HG03521 (cell line): Measurements from ENCODE around the gene KBTBD8.

Experiments
- ATAC-seq: cut with Tn5 transposase; IDR thresholded peaks from one replicate; pipeline ENCODE4 v1.9.1; 2021; ENCODE audit warnings: mild to moderate bottlenecking, moderate library complexity; ENCODE audit not compliant: unreplicated experiment

The KBTBD8 gene

DNA sequence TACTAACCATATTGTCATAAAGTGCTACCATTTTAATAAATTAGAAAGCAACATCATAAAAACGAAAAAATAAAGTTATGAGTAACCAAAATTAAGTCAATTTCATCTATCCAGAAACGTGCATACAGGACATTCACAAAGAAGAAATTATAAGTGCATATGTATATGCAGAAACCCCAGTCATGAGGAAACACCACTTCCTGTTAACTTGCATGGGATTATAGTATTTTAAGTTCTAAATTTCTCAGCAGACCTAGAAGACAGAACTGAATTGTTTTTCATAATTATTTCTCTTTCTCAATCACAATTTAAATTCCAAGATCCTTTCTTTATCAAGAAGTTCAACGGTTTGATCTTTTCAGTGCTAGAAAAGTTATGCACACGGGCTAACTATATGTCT is 1.4 kb upstream of the KBTBD8 start:
- no peak for ATAC-seq

GRCh38 chr3:66997560-66998112 is 471 bp upstream of the KBTBD8 start:
- peak; percentile 93 for ATAC-seq

- ATAC-seq, result no peak
Observed at GRCh38 chr3:66998904-66999235, 763 bp downstream of the KBTBD8 start.

- ATAC-seq, result peak; percentile 33
Observed at GRCh38 chr3:67000009-67000408, 1.9 kb downstream of the KBTBD8 start.

DNA sequence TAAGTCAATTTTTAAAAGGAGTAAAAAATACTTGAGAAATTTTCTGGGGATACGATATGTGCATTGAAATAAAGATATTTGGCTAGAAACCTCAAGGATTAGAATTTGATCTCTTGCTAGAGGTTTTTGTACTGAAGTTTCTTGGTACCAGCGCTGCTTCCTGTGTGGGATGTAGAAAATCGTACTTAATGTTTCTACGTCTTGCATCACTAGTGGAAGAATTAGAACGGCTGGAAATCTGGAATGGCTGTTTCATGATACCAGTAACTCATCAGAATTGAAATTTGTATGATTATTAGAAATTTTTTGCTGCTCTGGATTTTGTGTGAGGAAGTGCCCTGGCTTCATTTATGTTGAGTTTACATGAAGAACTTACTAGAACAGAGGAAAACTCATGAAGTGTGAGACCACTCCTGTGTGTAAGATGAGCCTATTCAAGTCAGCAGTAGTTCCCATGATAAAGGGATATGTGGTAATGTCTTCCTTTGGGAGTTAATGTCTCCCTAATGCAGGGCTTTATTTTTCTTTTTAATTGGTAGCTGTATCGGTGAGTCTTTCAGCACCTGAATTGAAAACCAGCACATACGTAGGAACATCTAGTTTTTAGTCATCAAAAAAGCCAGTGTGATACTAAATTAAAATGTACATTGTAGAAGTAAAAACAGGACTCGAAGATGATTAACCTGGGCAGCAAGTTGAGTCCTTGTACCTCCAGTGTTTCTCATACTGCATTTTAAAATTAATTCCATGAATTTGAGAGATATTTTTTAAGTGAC is 3.2 kb downstream of the KBTBD8 start:
- no peak for ATAC-seq

- no peak for ATAC-seq
Observed at GRCh38 chr3:67005974-67006373, 7.9 kb downstream of the KBTBD8 start.

DNA sequence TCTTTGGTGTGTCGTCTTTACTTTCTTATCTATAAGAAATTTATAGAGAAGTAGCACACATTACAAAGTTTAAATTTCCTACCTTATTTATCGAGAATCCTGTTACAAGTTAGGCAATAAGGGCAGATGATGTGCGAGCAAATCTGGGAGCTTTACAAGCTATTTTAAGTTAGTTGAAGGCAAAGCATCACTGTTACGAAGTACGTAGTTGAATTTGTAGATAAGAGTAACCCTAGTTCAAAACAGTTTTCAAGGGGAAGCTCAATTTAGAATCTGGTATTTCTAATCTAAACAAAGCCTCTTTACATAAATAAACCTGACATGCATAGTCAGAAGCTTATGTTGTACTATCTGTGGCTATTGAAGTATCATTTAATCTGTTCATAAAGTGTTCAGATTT is 8.4 kb downstream of the KBTBD8 start:
- ATAC-seq, result no peak

GRCh38 chr3:67008388-67008787 is 10.3 kb downstream of the KBTBD8 start:
- no peak for ATAC-seq

DNA sequence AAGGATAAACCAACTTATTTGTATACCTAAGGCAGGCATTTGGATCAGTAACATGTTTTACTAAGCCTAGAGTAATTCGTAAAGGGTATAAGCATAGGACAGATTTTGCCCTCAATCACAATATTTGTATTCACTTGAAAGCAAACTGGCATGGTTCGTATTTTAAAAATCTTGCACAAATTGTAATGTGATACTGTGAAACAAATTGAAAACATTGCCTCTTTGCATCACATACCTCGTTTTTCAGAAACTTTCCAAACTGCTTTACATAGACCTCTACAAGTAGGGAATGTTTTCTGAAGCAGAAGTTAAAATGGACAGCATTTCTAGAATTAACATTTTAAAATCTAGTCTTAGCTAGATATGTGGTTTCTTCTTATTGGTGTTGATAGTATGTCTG is 11.6 kb downstream of the KBTBD8 start:
- no peak for ATAC-seq

DNA sequence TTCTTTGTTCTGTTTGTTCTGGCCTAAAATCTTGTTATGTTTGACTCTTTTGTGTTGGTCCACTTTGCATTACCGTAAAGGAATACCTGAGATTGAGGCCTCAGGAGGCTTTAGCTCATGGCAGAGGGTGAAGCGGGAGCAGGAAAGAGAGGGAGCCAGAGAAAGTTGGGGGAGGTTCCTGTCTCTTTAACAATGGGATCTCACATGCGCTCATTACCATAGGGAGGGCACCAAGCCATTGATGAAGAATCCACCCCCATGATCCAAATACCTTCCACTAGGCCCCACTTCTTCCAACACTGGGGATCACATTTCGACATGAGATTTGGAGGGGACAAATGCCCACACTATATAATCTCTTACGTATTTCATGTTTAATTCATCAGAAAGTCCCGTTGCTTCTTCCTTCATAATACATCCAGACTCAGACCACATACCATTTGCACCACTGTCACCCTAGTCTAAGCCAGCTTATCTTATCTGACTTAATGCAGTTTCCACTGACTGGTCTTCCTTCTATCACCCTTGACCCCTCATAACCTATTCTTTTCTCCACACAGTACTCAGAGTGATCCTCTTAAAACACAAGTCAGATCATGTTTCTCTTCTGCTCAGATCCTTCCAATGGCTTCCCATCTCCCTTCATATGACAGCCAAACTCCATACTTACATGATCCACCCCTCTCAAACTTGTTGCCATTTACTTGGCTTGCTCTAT is 13.5 kb downstream of the KBTBD8 start:
- ATAC-seq, result no peak

GRCh38 chr3:67012564-67012963 is 14.5 kb downstream of the KBTBD8 start:
- ATAC-seq, result no peak

GRCh38 chr3:67015702-67016484 is 17.8 kb downstream of the KBTBD8 start:
- no peak for ATAC-seq

DNA sequence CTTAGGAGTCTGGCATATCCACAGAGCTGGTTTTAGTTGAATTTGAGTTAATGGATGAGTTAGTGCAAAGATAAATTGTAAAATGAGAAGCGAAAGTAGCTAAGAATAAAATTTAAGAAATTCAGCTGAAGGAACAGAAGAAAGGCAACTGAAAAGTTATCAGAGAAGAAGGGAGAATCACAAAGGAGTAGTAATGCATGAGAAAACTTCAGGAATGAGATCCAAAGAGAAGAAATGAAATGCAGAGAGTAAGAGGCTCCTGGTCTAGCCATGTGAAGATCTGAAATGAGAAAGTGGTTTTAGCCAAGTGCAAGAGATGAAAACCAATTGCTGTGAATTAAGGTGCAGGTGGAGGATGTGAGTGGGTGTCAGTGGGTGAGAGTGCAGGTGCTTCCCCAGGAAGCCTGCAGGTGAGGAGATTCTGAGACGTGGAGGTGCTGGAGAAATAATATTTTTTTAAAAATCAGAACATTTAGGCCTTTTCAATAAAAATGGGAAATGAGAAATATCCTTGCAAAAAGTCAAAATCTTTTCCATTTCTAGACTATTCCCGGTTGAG is 18.5 kb downstream of the KBTBD8 start:
- ATAC-seq, result no peak

GRCh38 chr3:67017211-67017610 is 19.1 kb downstream of the KBTBD8 start:
- no peak for ATAC-seq

- no peak for ATAC-seq
Observed at GRCh38 chr3:67018105-67018788, 20.1 kb downstream of the KBTBD8 start.

DNA sequence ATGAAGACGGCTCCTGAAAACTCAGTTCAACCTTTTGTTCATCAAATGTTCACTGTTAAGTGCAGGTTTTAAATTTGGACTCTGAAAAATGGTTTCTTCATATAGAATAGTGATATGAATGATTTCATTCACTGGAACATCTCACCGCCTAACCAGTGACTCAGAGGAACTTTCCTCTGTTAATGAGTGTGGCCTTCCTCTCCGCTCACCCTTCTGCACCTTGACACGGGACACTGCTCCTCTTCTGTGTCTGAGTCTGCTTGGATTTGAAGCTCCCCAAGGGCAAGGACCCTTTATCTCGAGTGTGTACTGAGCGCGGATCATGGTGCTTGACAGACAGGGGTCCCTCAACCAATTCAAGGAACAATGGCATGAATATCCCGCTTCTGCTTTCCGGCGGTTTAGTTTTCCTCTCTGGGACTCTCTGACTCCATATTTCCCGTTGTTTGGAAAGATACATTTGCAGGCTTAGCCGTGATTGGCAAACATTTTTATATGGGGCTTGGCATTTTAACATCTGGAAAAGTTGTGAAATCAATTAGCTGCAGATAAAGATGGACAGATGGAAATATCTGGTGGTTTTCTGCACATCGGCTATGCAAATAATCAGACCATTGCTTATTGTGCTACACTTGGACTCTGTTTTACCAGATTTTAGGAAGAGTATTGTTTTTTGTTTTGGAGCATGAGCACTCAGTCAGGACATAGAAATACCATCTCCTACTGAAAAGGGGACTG is 20.9 kb downstream of the KBTBD8 start:
- ATAC-seq, result peak; percentile 41

- ATAC-seq, result no peak
Observed at GRCh38 chr3:67028001-67028784, 30.1 kb downstream of the KBTBD8 start.

- ATAC-seq, result peak; percentile 71
Observed at GRCh38 chr3:67030785-67031740, 33.0 kb downstream of the KBTBD8 start.
